OCI-M2 (cell line): Measurements from ENCODE around the gene COL4A1.

ENCODE experiments used
- DNase-seq: peaks from one replicate; lab custom pipeline; 2025; ENCODE audit not compliant: unreplicated experiment; lab: John Stamatoyannopoulos, UW

The COL4A1 gene

GRCh38 chr13:110309661-110310524 is 2.9 kb upstream of the COL4A1 start:
- no peak for DNase-seq

- no peak for DNase-seq
These were observed 1.9 kb upstream of the COL4A1 start for GRCh38 chr13:110308656-110309359.

- no peak for DNase-seq
These were observed 1.1 kb upstream of the COL4A1 start for GRCh38 chr13:110307767-110308655.

- DNase-seq: no peak
These were observed 507 bp downstream of the COL4A1 start for GRCh38 chr13:110306340-110306959.

GRCh38 chr13:110305949-110306339 is 1.0 kb downstream of the COL4A1 start:
- no peak for DNase-seq

- no peak for DNase-seq
These were observed 1.4 kb downstream of the COL4A1 start for GRCh38 chr13:110305544-110305943.

- DNase-seq: no peak
These were observed 2.0 kb downstream of the COL4A1 start for GRCh38 chr13:110305001-110305400.

GRCh38 chr13:110304256-110304655 is 2.7 kb downstream of the COL4A1 start:
- no peak for DNase-seq

- no peak for DNase-seq
These were observed 3.3 kb downstream of the COL4A1 start for GRCh38 chr13:110303644-110304043.

GRCh38 chr13:110302997-110303396 is 4.0 kb downstream of the COL4A1 start:
- DNase-seq: no peak

GRCh38 chr13:110301606-110302553 is 5.1 kb downstream of the COL4A1 start:
- DNase-seq: no peak

- DNase-seq: no peak
These were observed 5.9 kb downstream of the COL4A1 start for GRCh38 chr13:110301083-110301482.

GRCh38 chr13:110300090-110300815 is 6.7 kb downstream of the COL4A1 start:
- no peak for DNase-seq

GRCh38 chr13:110299283-110299840 is 7.6 kb downstream of the COL4A1 start:
- DNase-seq: no peak

GRCh38 chr13:110298505-110299282 is 8.3 kb downstream of the COL4A1 start:
- no peak for DNase-seq

- DNase-seq: no peak
These were observed 9.0 kb downstream of the COL4A1 start for GRCh38 chr13:110297766-110298504.

GRCh38 chr13:110297011-110297410 is 9.9 kb downstream of the COL4A1 start:
- no peak for DNase-seq
